K562 (cell line): ENCODE results near the gene OSGEPL1. TPM values are rescaled to one million over a fixed set of nuclear protein-coding genes. Genes with fewer than 3 reads are reported as not detected.
"Not testable (repeated sequence)": the region's sequence is repeated elsewhere in the genome, so short reads cannot be mapped to it uniquely, and the experiment has no call there.

Experiments used
- ATAC-seq: fragments of 200-7000 bp; cut with Tn5 transposase; 3 replicates; pipeline ENCODE4 v1.9.1; 2020; ENCODE audit warnings: moderate library complexity
- BruUV-seq: library from RNA; stranded (reverse); fragments of 400-500 nt; replicated peaks from 2 replicates; lab custom pipeline; 2021; lab: Mats Ljungman, UMichigan
- CTCF ChIA-PET: fragments of 300-600 bp; formaldehyde crosslinking; extraction: SDS; loops from one replicate; lab custom pipeline; 2021; ENCODE audit warnings: low intra/inter-chr PET ratio; lab: Yijun Ruan, JAX
- POLR2A ChIA-PET: fragments of 300-600, 350-650 bp; sonication (Branson Sonifier 250); formaldehyde crosslinking; extraction: SDS; loops from one replicate; lab custom pipeline; 2021; ENCODE audit warnings: antibody characterized with exemption, inconsistent platforms; lab: Yijun Ruan, JAX
- DNase-seq, 4 experiments: peaks; one replicate each; pipeline versions ENCODE4 v3.0.0 to v3.0.0-alpha.2; 2011 to 2018; ENCODE audit warnings: low spot score in 3 of 4, mixed read lengths in 3 of 4; ENCODE audit errors: extremely low read depth in 1 of 4
- FAIRE-seq: peaks from 2 replicates; lab custom pipeline; 2011; peaks lifted over from hg19 to GRCh38; lab: Jason Lieb, UNC
- H2AFZ ChIP-seq: 2 replicates; pipeline ENCODE4 v1.6.0; 2011; ENCODE audit warnings: low read depth, low read length, control low read depth, inconsistent platforms
- H3K27ac ChIP-seq: fragments of 200-600 bp; 3 replicates; pipeline ENCODE4 v1.8.0; 2011; ENCODE audit warnings: low read depth, mild to moderate bottlenecking, control low read depth, inconsistent platforms, low read length, moderate library complexity, mixed read lengths; ENCODE audit errors: extremely low read depth
- H3K27me3 ChIP-seq, 2 experiments: fragments of 300-600 bp in 1 of 2; 2 replicates in 1 of 2; 3 replicates in 1 of 2; pipeline versions ENCODE4 v1.6.0 to v1.8.0; 2011; ENCODE audit warnings: inconsistent platforms in 2 of 2, low read length in 2 of 2, mild to moderate bottlenecking in 1 of 2, mixed read lengths in 1 of 2, moderate library complexity in 1 of 2; ENCODE audit not compliant: control insufficient read depth in 2 of 2, insufficient read depth in 2 of 2
- H3K36me3 ChIP-seq: fragments of 300-600 bp; 3 replicates; pipeline ENCODE4 v1.8.0; 2011; ENCODE audit warnings: mild to moderate bottlenecking, low read length, inconsistent platforms; ENCODE audit not compliant: control insufficient read depth, insufficient read depth
- H3K4me1 ChIP-seq, 2 experiments: fragments of 200-600 bp in 1 of 2; replicated peaks in 1 of 2; 2 replicates in 1 of 2; 3 replicates in 1 of 2; pipeline versions ENCODE4 v1.5.1 to v1.8.0; 2011; ENCODE audit warnings: inconsistent platforms in 2 of 2, low read length in 2 of 2, mild to moderate bottlenecking in 1 of 2, mixed read lengths in 1 of 2, moderate library complexity in 1 of 2; ENCODE audit not compliant: control insufficient read depth in 2 of 2, insufficient read depth in 2 of 2
- H3K4me2 ChIP-seq: 2 replicates; pipeline ENCODE4 v1.6.1; 2011; ENCODE audit warnings: low read length, control low read depth, inconsistent platforms, mixed read lengths; ENCODE audit not compliant: insufficient read depth
- H3K4me3 ChIP-seq: fragments of 200-600 bp; sonication (generic), shearing (Covaris generic); 2 replicates; pipeline ENCODE4 v1.5.1; 2016; ENCODE audit warnings: control low read depth, inconsistent platforms
- H3K79me2 ChIP-seq: fragments of 200-600 bp; 3 replicates; pipeline ENCODE4 v1.8.0; 2011; ENCODE audit warnings: low read length, inconsistent platforms; ENCODE audit not compliant: control insufficient read depth, insufficient read depth
- H3K9ac ChIP-seq, 2 experiments: 2 replicates each; pipeline versions ENCODE4 v1.6.0 to v1.6.1; 2011; ENCODE audit warnings: low read depth in 2 of 2, low read length in 2 of 2, control low read depth in 1 of 2, inconsistent platforms in 1 of 2, mild to moderate bottlenecking in 1 of 2, mixed read lengths in 1 of 2; ENCODE audit not compliant: insufficient read depth in 1 of 2
- H3K9me1 ChIP-seq: one replicate; pipeline ENCODE4 v1.6.0; 2011; ENCODE audit warnings: inconsistent platforms, mild to moderate bottlenecking, low read length, moderate library complexity; ENCODE audit not compliant: control insufficient read depth, insufficient read depth
- H3K9me3 ChIP-seq: replicated peaks from 2 replicates; pipeline ENCODE4 v1.5.1; 2011; ENCODE audit warnings: low read depth, low read length, inconsistent platforms; ENCODE audit not compliant: control insufficient read depth, insufficient read depth
- H4K20me1 ChIP-seq: replicated peaks from 2 replicates; pipeline ENCODE4 v1.6.1; 2011; ENCODE audit warnings: low read length, inconsistent platforms, mixed read lengths; ENCODE audit not compliant: control insufficient read depth, insufficient read depth
- C11orf30 ChIP-seq: fragments of 450-650 bp; IDR thresholded peaks from 2 replicates; pipeline ENCODE4 v1.6.1; 2016; ENCODE audit warnings: low read depth, mild to moderate bottlenecking
- MAFG ChIP-seq: fragments of 450-650 bp; conservative IDR thresholded peaks from 2 replicates; pipeline ENCODE4 v1.6.1; 2016; ENCODE audit warnings: missing genetic modification characterization, missing compliant biosample characterization
- MAFK ChIP-seq: IDR thresholded peaks from 2 replicates; pipeline ENCODE4 v1.6.1; 2011; ENCODE audit warnings: low read length, improper control_type of control experiment
- NCOR1 ChIP-seq: fragments of 450-650 bp; IDR thresholded peaks from 2 replicates; pipeline ENCODE4 v1.6.1; 2016; ENCODE audit warnings: mild to moderate bottlenecking, moderate library complexity
- TCF3 ChIP-seq: sonication (generic); formaldehyde crosslinking; IDR thresholded peaks from 2 replicates; pipeline ENCODE4 v1.4.0; 2020; ENCODE audit warnings: mild to moderate bottlenecking, missing genetic modification reagents
- ZFX ChIP-seq: sonication (generic); formaldehyde crosslinking; IDR thresholded peaks from 2 replicates; pipeline ENCODE4 v1.8.0; 2022; ENCODE audit warnings: mild to moderate bottlenecking, missing genetic modification reagents, moderate library complexity
- ZNF316 ChIP-seq: fragments of 450-650 bp; IDR thresholded peaks from 2 replicates; pipeline ENCODE4 v1.6.1; 2016
- WGBS: fragments of 100-300 bp; shearing (Covaris generic); methylation state at CpG from one replicate; pipeline ENCODE4 v1.1.6; 2016; ENCODE audit warnings: low coverage, mixed read lengths; ENCODE audit not compliant: insufficient coverage; ENCODE audit errors: missing lambda C conversion rate; 5-methylcytosine and 5-hydroxymethylcytosine counted together
- in situ Hi-C: fragments of 300-500 bp; cut with MboI; formaldehyde crosslinking; loops from 4 replicates; pipeline ENCODE4 v1.15.0; 2018; ENCODE audit warnings: inconsistent platforms, mixed read lengths
- intact Hi-C: fragments of 100-400 bp; cut with micrococcal nuclease; formaldehyde crosslinking; loops from 2 replicates; pipeline ENCODE4 v1.14.2; 2022
- polyA plus RNA-seq, 8 experiments: library from polyadenylated mRNA; depleted of rRNA in 4 of 8; stranded (reverse) in 5 of 8; unstranded in 3 of 8; fragments of >200 nt; fragmentation: Nextera tagmentation in 2 of 8; fragmentation: Illumina TruSeq in 1 of 8; extraction: Ambion mirVana in 2 of 8; extraction: Trizol in 1 of 8; gene quantifications; 2 replicates each; pipeline versions ENCODE4 v1.2.1 to v1.2.3, GENCODE V29; 2011 to 2014; ENCODE audit warnings: inconsistent platforms in 1 of 8, missing spikeins in 1 of 8
- total RNA-seq, 7 experiments: library from RNA; depleted of rRNA in 6 of 7; stranded (reverse); fragments of >200 nt in 6 of 7; fragmentation: Illumina TruSeq in 2 of 7; extraction: Trizol in 2 of 7; gene quantifications; 2 replicates each; pipeline versions ENCODE4 v1.2.1 to v1.2.3, GENCODE V29; 2011 to 2021; ENCODE audit warnings: low replicate concordance in 1 of 7
- TF ChIP-seq, protein P1 (sequence below): sonication (generic); formaldehyde crosslinking; IDR thresholded peaks from 2 replicates; pipeline ENCODE4 v1.8.0; 2022; ENCODE audit warnings: mild to moderate bottlenecking, missing genetic modification reagents, borderline replicate concordance
- TF ChIP-seq, protein P2 (sequence below), 2 experiments: IDR thresholded peaks; 2 replicates each; pipeline ENCODE4 v1.6.1; 2011; ENCODE audit warnings: borderline replicate concordance in 1 of 2, control low read depth in 1 of 2, low read depth in 1 of 2, low read length in 1 of 2, mild to moderate bottlenecking in 1 of 2, mixed read lengths in 1 of 2, moderate library complexity in 1 of 2; ENCODE audit not compliant: insufficient read depth in 1 of 2, insufficient read length in 1 of 2, poor library complexity in 1 of 2, severe bottlenecking in 1 of 2; ENCODE audit errors: extremely low read depth in 1 of 2

OSGEPL1 gene
- total and polyA plus RNA-seq, 9 of the 15 experiments (the other 6 are each of a cell fraction or from before 2014, with no cell fraction given): 2.5 to 10.8 (median 6.5) TPM

DNA sequence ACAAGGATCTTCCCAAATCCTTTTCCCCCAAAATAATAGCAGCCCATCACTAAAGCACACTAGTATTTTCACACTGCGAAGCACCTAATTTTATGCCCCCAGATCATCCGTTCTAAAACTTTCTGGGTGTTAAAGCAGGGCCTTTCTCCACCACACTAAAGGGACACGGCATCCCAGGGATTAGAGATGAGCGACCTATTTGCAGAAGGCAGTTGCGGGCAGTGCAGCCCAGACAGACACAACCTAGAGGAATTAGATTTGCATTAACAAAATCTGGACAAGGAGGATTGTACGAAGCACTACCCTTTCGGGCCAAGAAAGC, 402 bp downstream of the OSGEPL1 start (continued):
- peak; percentile 58; the same call in 1 of the 2 replicates for TF ChIP-seq ZFX (CRISPR knock-in tag)

DNA sequence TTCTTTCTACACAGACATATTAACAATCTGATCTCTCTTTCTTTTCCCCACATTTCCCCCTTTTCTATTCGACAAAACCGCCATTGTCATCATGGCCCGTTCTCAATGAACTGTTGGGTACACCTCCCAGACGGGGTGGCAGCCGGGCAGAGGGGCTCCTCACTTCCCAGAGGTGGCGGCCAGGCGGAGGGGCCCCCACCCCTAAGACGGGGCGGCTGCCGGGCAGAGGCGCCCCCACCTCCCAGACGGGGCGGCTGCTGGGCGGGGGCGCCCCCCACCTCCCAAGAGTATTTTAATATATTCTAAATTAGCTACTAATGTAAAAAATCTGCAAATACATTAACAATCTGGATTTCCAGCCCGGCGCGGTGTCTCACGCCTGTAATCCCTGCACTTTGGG, 2.4 kb downstream of the OSGEPL1 start:
- H3K9ac ChIP-seq, intact Hi-C loops, H4K20me1 ChIP-seq, H3K9me3 ChIP-seq, H3K4me3 ChIP-seq, H3K79me2 ChIP-seq, H3K4me2 ChIP-seq, ATAC-seq, H3K4me1 ChIP-seq, H3K27ac ChIP-seq, CTCF ChIA-PET, FAIRE-seq, in situ Hi-C loops, H2AFZ ChIP-seq, H3K27me3 ChIP-seq, H3K9me1 ChIP-seq, POLR2A ChIA-PET, DNase-seq, BruUV-seq, H3K36me3 ChIP-seq: not testable (repeated sequence)
- WGBS: 98% methylated on average over 8 of the region's 19 CpGs

DNA sequence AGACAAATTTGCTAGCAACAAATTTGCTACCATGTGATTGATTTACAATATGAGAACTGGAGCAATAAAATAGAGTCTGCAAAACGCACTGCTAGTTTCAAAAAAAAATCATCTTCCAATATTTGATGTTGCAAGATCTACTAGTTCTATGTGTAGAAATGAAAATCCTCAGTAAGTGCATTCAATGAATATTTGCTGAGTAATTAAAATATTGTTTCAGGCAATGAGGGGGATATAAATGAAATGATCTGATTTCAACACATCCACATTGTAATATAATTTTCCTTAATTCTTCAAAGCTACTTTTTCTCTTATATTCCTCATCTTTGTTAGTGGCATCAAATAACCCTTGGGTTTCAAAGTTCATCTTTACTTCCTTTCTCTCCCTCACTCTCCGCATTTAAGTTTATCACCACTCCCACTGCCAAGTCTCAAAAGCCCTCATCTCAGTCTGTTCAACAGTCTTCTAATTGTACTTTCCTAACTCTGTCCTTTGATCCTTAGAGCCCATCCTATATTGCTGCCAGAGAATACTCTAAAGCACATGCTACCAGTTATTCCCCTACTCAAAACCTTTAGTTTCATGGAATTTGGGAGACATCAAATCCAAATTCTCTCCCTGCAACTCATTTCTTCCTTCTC, 6.2 kb downstream of the OSGEPL1 start:
- intact Hi-C loops (no loop called here), in situ Hi-C loops (no loop called here)
- no peak overlapping the region for H2AFZ ChIP-seq
- no peaks in the 10 kb centered on the region for H3K9me1 ChIP-seq
- FAIRE-seq (no peak), DNase-seq (no peak), ATAC-seq (no peak)
- no peak overlapping the region for H3K4me3 ChIP-seq
- no peaks in the 10 kb centered on the region; the same call in 2 of the 3 replicates for H3K79me2 ChIP-seq
- no peaks in the 10 kb centered on the region for H3K36me3 ChIP-seq
- CTCF ChIA-PET: no interaction called here
- H3K9ac ChIP-seq: no peak overlapping the region
- H3K9me3 ChIP-seq: no peaks in the 10 kb centered on the region
- peaks cover 0 to 2% of the 10 kb centered on the region in 2 experiments; a peak in 2 of 5 replicates for H3K4me1 ChIP-seq
- no peak overlapping the region for H3K4me2 ChIP-seq
- POLR2A ChIA-PET: no interaction called here
- no peaks in the 10 kb centered on the region for H4K20me1 ChIP-seq
- no peak overlapping the region for H3K27ac ChIP-seq
- BruUV-seq: no TSS peak
- 25% methylated on average over 2 of the region's 2 CpGs for WGBS
- H3K27me3 ChIP-seq: no peaks in the 10 kb centered on the region
- TF ChIP-seq, protein P1, sequence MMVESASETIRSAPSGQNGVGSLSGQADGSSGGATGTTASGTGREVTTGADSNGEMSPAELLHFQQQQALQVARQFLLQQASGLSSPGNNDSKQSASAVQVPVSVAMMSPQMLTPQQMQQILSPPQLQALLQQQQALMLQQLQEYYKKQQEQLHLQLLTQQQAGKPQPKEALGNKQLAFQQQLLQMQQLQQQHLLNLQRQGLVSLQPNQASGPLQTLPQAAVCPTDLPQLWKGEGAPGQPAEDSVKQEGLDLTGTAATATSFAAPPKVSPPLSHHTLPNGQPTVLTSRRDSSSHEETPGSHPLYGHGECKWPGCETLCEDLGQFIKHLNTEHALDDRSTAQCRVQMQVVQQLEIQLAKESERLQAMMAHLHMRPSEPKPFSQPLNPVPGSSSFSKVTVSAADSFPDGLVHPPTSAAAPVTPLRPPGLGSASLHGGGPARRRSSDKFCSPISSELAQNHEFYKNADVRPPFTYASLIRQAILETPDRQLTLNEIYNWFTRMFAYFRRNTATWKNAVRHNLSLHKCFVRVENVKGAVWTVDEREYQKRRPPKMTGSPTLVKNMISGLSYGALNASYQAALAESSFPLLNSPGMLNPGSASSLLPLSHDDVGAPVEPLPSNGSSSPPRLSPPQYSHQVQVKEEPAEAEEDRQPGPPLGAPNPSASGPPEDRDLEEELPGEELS: no peak
- TF ChIP-seq, protein P2, sequence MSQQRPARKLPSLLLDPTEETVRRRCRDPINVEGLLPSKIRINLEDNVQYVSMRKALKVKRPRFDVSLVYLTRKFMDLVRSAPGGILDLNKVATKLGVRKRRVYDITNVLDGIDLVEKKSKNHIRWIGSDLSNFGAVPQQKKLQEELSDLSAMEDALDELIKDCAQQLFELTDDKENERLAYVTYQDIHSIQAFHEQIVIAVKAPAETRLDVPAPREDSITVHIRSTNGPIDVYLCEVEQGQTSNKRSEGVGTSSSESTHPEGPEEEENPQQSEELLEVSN (IDR thresholded peaks at IDR 0.05; ENCODE audit: borderline replicate concordance in 1 of 2, extremely low read depth in 1 of 2, insufficient read depth in 1 of 2, insufficient read length in 1 of 2, low read depth in 1 of 2, low read length in 1 of 2, poor library complexity in 1 of 2, severe bottlenecking in 1 of 2): no peak
- TF ChIP-seq C11orf30 (peak; percentile 56; the same call in 1 of the 2 replicates), MAFG (0 out of 2 replicates have a peak, but pooled peaks have one; percentile 43), ZNF316 (peak; percentile 81), NCOR1 (no peak), TCF3 (CRISPR knock-in tag) (no peak), MAFK (peak; percentile 43; the same call in 1 of the 2 replicates)
